HG03060 (cell line): Measurements from ENCODE around the gene ARHGEF11.
"Not testable (repeated sequence)": the region's sequence is repeated elsewhere in the genome, so short reads cannot be mapped to it uniquely, and the experiment has no call there.

ENCODE experiments used
- ATAC-seq: cut with Tn5 transposase; IDR thresholded peaks from one replicate; pipeline ENCODE4 v1.9.1; 2021; ENCODE audit warnings: low read depth, moderate number of reproducible peaks; ENCODE audit not compliant: unreplicated experiment

Gene ARHGEF11

GRCh38 chr1:157045250-157046218 lies at the start of gene ARHGEF11:
TSS of gene ARHGEF11 (minus strand) at chr1:157045742. CDS start at chr1:157044330, 1,412 bp downstream.
- no peak for ATAC-seq

- no peak for ATAC-seq
Measured at GRCh38 chr1:157095091-157095490, 49.5 kb upstream of the ARHGEF11 start.

GRCh38 chr1:157092831-157093230 lies 47.3 kb upstream of the ARHGEF11 start:
- ATAC-seq, result no peak

GRCh38 chr1:157091668-157092273 lies 46.2 kb upstream of the ARHGEF11 start:
- no peak for ATAC-seq

GRCh38 chr1:157091186-157091585 lies 45.6 kb upstream of the ARHGEF11 start:
- no peak for ATAC-seq

GRCh38 chr1:157090771-157091170 lies 45.2 kb upstream of the ARHGEF11 start:
- no peak for ATAC-seq

- no peak for ATAC-seq
Measured at GRCh38 chr1:157090196-157090647, 44.7 kb upstream of the ARHGEF11 start.

GRCh38 chr1:157089789-157090188 lies 44.2 kb upstream of the ARHGEF11 start:
- ATAC-seq, result no peak

- ATAC-seq, result no peak
Measured at GRCh38 chr1:157088607-157089006, 43.1 kb upstream of the ARHGEF11 start.

- ATAC-seq, result no peak
Measured at GRCh38 chr1:157087030-157087429, 41.5 kb upstream of the ARHGEF11 start.

- no peak for ATAC-seq
Measured at GRCh38 chr1:157086299-157086698, 40.8 kb upstream of the ARHGEF11 start.

- ATAC-seq, result no peak
Measured at GRCh38 chr1:157085421-157085820, 39.9 kb upstream of the ARHGEF11 start.

- no peak for ATAC-seq
Measured at GRCh38 chr1:157084720-157085119, 39.2 kb upstream of the ARHGEF11 start.

GRCh38 chr1:157081707-157082106 lies 36.2 kb upstream of the ARHGEF11 start:
- ATAC-seq, result no peak

- ATAC-seq, result no peak
Measured at GRCh38 chr1:157080714-157081113, 35.2 kb upstream of the ARHGEF11 start.

- no peak for ATAC-seq
Measured at GRCh38 chr1:157077394-157077793, 31.9 kb upstream of the ARHGEF11 start.

- ATAC-seq, result no peak
Measured at GRCh38 chr1:157073944-157074685, 28.6 kb upstream of the ARHGEF11 start.

- no peak for ATAC-seq
Measured at GRCh38 chr1:157069601-157070000, 24.1 kb upstream of the ARHGEF11 start.

- ATAC-seq, result not testable (repeated sequence)
Measured at GRCh38 chr1:157059241-157059640, 13.7 kb upstream of the ARHGEF11 start.

- no peak for ATAC-seq
Measured at GRCh38 chr1:157056269-157056668, 10.7 kb upstream of the ARHGEF11 start.

- not testable (repeated sequence) for ATAC-seq
Measured at GRCh38 chr1:157055729-157056128, 10.2 kb upstream of the ARHGEF11 start.
